ENCODE results near the gene GPR101. TPM values are rescaled to one million over a fixed set of nuclear protein-coding genes. Genes with fewer than 3 reads are reported as not detected.

GPR101 gene
- polyA plus RNA-seq, 1 donor (not counting 4 experiments of a cell fraction or from before 2014, with no cell fraction given): not detected

GRCh38 chrX:136999024-136999423 lies 34.8 kb downstream of the GPR101 start:
- DNase-seq (ENCODE audit: low read depth, low spot score) (no peak), FAIRE-seq (no peak)
- Histone ChIP-seq H3K4me1 (ENCODE audit: control insufficient read depth, extremely low read depth, insufficient read depth, low read length) (no peaks in the 10 kb centered on the region), H3K36me3 (ENCODE audit: control insufficient read depth in 2 of 2, extremely low read depth in 1 of 2, insufficient read depth in 2 of 2, low read length in 2 of 2) (no peaks in the 10 kb centered on the region), H4K20me1 (ENCODE audit: control insufficient read depth, extremely low read depth, insufficient read depth, low read length) (no peaks in the 10 kb centered on the region), H2AFZ (ENCODE audit: control insufficient read depth, low read length) (no peak overlapping the region), H3K27me3 (ENCODE audit: control insufficient read depth, extremely low read depth, insufficient read depth, low read length) (no peaks in the 10 kb centered on the region), H3K9ac (ENCODE audit: control insufficient read depth, extremely low read depth, insufficient read depth, low read length) (no peak overlapping the region), H3K79me2 (ENCODE audit: control insufficient read depth, insufficient read depth, low read length) (no peaks in the 10 kb centered on the region), H3K9me3 (ENCODE audit: control insufficient read depth, low read depth, low read length) (no peaks in the 10 kb centered on the region), H3K4me3 (ENCODE audit: control insufficient read depth in 2 of 3, extremely low read depth in 1 of 3, insufficient read depth in 2 of 3, low read depth in 1 of 3, low read length in 3 of 3) (no peak overlapping the region), H3K27ac (ENCODE audit: control insufficient read depth, insufficient read depth, low read length) (no peak overlapping the region), H3K9me1 (ENCODE audit: control insufficient read depth, extremely low read depth, insufficient read depth, low read length) (no peaks in the 10 kb centered on the region), H3K4me2 (ENCODE audit: control insufficient read depth, extremely low read depth, insufficient read depth, low read depth, low read length) (no peak overlapping the region)
- TF ChIP-seq EZH2 (IDR thresholded peaks at IDR 0.05; ENCODE audit: low read length) (no peak), CTCF (optimal IDR thresholded peaks at IDR 0.05 in 1 of 3, IDR thresholded peaks at IDR 0.05 in 1 of 3, conservative IDR thresholded peaks at IDR 0.05 in 1 of 3; ENCODE audit: extremely low read depth in 1 of 3, insufficient read depth in 2 of 3, low read length in 3 of 3) (no peak)
- dilution Hi-C loops (cut with MboI; ENCODE audit: extremely low pct_ligation_motif_present, low sequenced_read_pairs): no loop called here

Other genes starting within 250 kb of the GPR101 start
- 71.0 to 151 TPM (median 138 TPM) in 3 replicates for gene RBMX, start 153.3 kb downstream of the GPR101 start, polyA plus RNA-seq